Upper lobe of right lung (tissue), 1 donor: ENCODE results near the gene CLIC5. TPM values are rescaled to one million over a fixed set of nuclear protein-coding genes. Genes with fewer than 3 reads are reported as not detected.

ENCODE experiments used
- ATAC-seq: fragments of 200-7000 bp; cut with Tn5 transposase; one replicate; pipeline ENCODE4 v1.9.1; 2020; ENCODE audit warnings: mild to moderate bottlenecking, moderate library complexity
- DNase-seq: peaks from one replicate; pipeline ENCODE4 v3.0.0-alpha.2; 2020
- H3K27ac ChIP-seq: fragments of 200-600 bp; one replicate; pipeline ENCODE4 v1.8.0; 2022
- H3K27me3 ChIP-seq: fragments of 200-600 bp; one replicate; pipeline ENCODE4 v1.8.0; 2022; ENCODE audit warnings: mild to moderate bottlenecking
- H3K36me3 ChIP-seq: fragments of 200-600 bp; one replicate; pipeline ENCODE4 v1.8.0; 2022
- H3K4me1 ChIP-seq: fragments of 200-600 bp; one replicate; pipeline ENCODE4 v1.8.0; 2022
- H3K4me3 ChIP-seq: fragments of 200-600 bp; one replicate; pipeline ENCODE4 v1.8.0; 2022; ENCODE audit warnings: mild to moderate bottlenecking
- H3K9me3 ChIP-seq: fragments of 200-600 bp; one replicate; pipeline ENCODE4 v1.8.0; 2022
- intact Hi-C: fragments of 100-400 bp; cut with DNase I; formaldehyde crosslinking; loops from one replicate; pipeline ENCODE4 v1.11.0; 2022
- total RNA-seq: library from RNA; stranded (reverse); fragmentation: NEBNext Ultra II Directional; extraction: Animal tissue kit (Norgen Biotek cat#: 25700); gene quantifications from one replicate; pipeline ENCODE4 v1.2.1, GENCODE V29; 2021
- TF ChIP-seq, protein P1 (sequence below): fragments of 200-600 bp; IDR thresholded peaks from one replicate; pipeline ENCODE4 v1.8.0; 2022; ENCODE audit warnings: antibody characterized with exemption
- donor health status: DM: no; HTN: yes; CAD: no; lungs with severe emphysema.

Gene CLIC5
- total RNA-seq, 1 donor from 2014 or later: 131 TPM

DNA sequence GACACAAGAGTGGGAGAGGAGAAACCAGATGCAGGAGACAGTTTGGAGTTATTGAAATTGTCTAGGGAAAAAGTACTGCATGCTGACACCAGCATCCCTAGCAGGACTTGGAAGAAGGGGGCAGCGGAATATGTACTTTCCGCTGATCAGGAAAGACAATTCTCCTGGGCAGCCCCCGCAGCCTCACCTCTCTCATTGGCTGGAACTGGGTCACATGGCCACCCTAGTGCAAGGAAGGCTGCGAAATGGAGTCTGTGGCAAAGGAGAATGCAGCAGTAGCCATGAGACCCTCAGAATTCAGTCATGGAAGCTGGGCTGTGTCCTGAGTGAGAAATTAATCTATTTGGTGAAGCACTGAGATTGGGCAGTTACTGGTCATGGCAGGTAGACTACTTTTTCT lies 131.3 kb downstream of the CLIC5 start:
- no peak for ATAC-seq
- TF ChIP-seq, protein P1, sequence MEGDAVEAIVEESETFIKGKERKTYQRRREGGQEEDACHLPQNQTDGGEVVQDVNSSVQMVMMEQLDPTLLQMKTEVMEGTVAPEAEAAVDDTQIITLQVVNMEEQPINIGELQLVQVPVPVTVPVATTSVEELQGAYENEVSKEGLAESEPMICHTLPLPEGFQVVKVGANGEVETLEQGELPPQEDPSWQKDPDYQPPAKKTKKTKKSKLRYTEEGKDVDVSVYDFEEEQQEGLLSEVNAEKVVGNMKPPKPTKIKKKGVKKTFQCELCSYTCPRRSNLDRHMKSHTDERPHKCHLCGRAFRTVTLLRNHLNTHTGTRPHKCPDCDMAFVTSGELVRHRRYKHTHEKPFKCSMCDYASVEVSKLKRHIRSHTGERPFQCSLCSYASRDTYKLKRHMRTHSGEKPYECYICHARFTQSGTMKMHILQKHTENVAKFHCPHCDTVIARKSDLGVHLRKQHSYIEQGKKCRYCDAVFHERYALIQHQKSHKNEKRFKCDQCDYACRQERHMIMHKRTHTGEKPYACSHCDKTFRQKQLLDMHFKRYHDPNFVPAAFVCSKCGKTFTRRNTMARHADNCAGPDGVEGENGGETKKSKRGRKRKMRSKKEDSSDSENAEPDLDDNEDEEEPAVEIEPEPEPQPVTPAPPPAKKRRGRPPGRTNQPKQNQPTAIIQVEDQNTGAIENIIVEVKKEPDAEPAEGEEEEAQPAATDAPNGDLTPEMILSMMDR: no peak
- no peaks in the 10 kb centered on the region for H3K9me3 ChIP-seq
- no peak overlapping the region for H3K27ac ChIP-seq
- no peak overlapping the region for H3K4me3 ChIP-seq
- H3K4me1 ChIP-seq: no peaks in the 10 kb centered on the region
- intact Hi-C loops: no loop called here
- H3K27me3 ChIP-seq: no peaks in the 10 kb centered on the region
- DNase-seq: no peak
- no peaks in the 10 kb centered on the region for H3K36me3 ChIP-seq

DNA sequence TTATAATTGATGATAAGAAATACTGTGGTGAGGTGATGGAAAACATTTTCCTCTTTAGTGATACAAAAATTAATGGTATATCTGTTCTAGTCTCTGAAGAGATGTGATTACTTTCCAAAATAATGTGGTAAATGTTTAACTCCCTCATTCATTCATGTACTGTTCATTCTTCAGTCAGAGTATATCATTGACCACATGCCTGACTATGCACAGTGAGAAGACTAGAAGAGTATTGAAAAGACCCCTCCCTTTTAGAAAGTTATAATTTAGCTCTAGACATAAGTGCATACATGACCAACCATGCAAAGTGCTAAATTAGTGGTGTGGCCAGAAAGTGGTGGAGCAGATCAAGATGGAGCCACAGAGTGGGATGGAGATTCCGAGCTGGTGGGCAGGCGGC lies 133.0 kb downstream of the CLIC5 start:
- Histone ChIP-seq H3K36me3 (no peaks in the 10 kb centered on the region), H3K9me3 (no peaks in the 10 kb centered on the region), H3K27me3 (no peaks in the 10 kb centered on the region), H3K27ac (no peak overlapping the region), H3K4me3 (no peak overlapping the region), H3K4me1 (no peaks in the 10 kb centered on the region)
- TF ChIP-seq, protein P1: no peak
- DNase-seq (no peak), ATAC-seq (no peak)
- intact Hi-C loops: no loop called here

DNA sequence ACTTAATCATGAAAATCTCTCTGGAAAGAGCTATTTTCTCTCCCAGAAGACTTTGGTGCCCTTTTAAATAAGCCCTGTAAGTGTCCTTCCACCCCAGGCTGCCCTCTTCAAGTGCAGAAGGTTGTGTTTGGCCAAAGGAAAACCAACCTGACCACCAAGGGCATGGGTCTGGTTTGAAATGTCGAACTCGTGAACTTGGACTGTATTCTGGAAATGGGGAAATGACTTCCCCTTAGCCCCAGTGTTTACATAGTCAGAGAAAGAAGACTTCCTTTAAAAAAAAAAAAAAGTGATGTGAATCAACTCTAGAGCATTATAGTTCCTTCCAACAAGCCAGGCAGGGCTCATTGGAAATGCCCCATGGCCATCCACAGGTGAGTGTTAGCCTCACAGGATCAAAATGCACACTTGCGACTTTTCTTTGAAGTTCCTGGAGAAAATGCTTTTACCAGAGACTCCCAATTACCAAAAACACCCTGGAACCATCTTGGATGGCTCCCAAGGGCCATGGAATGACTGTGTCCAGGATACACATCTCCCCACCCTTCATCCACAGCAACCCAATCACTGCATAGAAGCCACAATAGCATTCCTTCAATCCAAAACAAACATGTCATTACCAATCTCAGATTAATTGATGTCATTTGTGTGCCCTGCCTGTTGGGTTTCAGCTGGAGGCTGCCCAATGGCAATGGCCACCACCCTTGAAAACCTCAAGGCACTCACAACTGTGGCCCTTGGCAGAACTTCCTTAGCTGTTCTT lies 133.8 kb downstream of the CLIC5 start:
- H3K4me1 ChIP-seq: no peaks in the 10 kb centered on the region
- H3K9me3 ChIP-seq: no peaks in the 10 kb centered on the region
- intact Hi-C loops: no loop called here
- DNase-seq (no peak), ATAC-seq (peak; percentile 40)
- H3K36me3 ChIP-seq: no peaks in the 10 kb centered on the region
- no peaks in the 10 kb centered on the region for H3K27me3 ChIP-seq
- TF ChIP-seq, protein P1: no peak
- H3K27ac ChIP-seq: no peak overlapping the region
- H3K4me3 ChIP-seq: no peak overlapping the region

DNA sequence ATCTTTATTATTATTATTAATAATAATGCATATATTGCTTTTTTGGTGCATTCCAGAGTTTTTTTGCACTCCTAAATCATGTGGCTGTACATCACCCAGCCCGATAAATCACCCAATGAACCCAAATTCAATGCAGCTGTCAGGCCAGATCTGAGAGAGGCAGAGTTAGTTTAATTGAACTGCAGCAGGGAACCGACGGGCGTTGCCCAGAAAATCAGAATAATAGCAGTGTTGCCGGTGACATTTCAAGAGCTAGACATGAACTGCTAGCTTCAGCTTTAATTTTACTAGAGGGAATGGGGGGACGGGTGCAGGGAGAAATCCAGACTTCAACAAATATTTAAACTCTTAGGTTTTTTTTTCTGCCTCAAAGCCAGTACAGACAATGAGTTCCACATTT lies 135.0 kb downstream of the CLIC5 start:
- no peaks in the 10 kb centered on the region for H3K9me3 ChIP-seq
- H3K27me3 ChIP-seq: no peaks in the 10 kb centered on the region
- no peak overlapping the region for H3K27ac ChIP-seq
- ATAC-seq: no peak
- H3K4me1 ChIP-seq: no peaks in the 10 kb centered on the region
- intact Hi-C loops: no loop called here
- no peaks in the 10 kb centered on the region for H3K36me3 ChIP-seq
- no peak for DNase-seq
- no peak overlapping the region for H3K4me3 ChIP-seq
- TF ChIP-seq, protein P1: no peak

DNA sequence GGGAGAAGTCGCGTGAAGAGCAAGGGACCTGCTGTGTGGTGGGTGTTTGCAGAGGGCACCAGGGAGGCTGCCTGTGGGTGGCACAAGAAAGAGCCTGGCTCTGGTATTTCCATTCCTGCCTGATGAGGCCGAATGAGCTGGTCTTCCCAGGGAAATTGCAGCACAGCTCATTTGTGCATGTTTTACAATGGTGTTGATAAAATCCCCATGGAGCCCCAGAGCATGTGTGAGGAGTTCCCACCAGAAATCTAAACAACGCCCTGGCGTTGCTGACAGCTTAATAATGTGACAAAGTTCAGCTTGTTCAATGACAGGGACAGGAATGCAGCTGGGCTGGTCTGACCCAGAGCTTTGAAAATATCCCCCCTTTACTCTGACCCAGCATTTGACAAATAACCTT lies 135.5 kb downstream of the CLIC5 start:
- DNase-seq (no peak), ATAC-seq (peak; percentile 33)
- H3K4me1 ChIP-seq: no peaks in the 10 kb centered on the region
- no peak overlapping the region for H3K4me3 ChIP-seq
- TF ChIP-seq, protein P1: no peak
- H3K36me3 ChIP-seq: no peaks in the 10 kb centered on the region
- intact Hi-C loops: no loop called here
- no peaks in the 10 kb centered on the region for H3K9me3 ChIP-seq
- no peak overlapping the region for H3K27ac ChIP-seq
- no peaks in the 10 kb centered on the region for H3K27me3 ChIP-seq
